NCI-H1930 (cell line): ENCODE data around the gene TRAPPC11.

Source experiments
- DNase-seq, 2 experiments: peaks; one replicate each; lab custom pipeline; 2025; lab: John Stamatoyannopoulos, UW

Gene TRAPPC11

GRCh38 chr4:183637461-183637860 is 21.6 kb upstream of the TRAPPC11 start:
- no peak for DNase-seq

GRCh38 chr4:183638436-183638835 is 20.7 kb upstream of the TRAPPC11 start:
- no peak for DNase-seq

DNA sequence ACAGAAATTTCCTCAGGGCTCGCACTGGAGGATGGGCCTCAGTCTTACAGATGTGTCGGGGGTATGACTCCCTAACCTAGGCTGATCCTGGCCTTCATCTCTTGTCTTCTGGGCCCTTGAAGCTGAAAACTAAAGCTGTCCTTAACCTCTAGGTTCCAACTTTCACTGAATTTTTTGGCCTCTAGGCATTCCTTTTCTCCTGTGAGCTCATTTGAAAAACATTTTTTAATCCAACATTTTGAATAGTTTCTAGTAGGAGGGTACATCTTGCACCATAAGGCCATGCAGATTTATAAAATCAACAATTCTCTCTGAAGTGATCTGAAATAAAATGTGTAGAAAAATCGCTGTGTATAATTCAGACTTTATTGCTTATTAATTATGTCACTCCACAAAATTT is 19.8 kb upstream of the TRAPPC11 start:
- DNase-seq = no peak

GRCh38 chr4:183645326-183645725 is 13.8 kb upstream of the TRAPPC11 start:
- no peak for DNase-seq

DNA sequence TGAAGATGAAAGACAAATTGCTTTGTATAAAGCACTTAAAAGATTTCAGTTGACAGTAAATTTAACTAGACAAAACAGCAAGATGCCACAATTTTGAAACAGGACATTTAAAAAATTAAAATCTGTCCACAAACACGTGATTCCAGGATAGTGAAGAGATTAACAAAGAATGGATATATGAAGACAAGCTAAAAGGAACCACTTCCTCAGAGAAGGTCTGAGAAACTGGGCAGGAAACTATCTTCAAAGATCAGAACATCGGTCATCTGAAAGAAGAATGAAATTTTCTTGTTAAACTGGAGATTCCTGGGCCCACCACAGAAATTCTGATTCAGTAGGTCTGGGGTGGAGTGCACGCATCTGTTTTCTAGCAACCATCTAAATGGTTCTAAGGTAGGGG is 1.5 kb upstream of the TRAPPC11 start:
- no peak for DNase-seq

DNA sequence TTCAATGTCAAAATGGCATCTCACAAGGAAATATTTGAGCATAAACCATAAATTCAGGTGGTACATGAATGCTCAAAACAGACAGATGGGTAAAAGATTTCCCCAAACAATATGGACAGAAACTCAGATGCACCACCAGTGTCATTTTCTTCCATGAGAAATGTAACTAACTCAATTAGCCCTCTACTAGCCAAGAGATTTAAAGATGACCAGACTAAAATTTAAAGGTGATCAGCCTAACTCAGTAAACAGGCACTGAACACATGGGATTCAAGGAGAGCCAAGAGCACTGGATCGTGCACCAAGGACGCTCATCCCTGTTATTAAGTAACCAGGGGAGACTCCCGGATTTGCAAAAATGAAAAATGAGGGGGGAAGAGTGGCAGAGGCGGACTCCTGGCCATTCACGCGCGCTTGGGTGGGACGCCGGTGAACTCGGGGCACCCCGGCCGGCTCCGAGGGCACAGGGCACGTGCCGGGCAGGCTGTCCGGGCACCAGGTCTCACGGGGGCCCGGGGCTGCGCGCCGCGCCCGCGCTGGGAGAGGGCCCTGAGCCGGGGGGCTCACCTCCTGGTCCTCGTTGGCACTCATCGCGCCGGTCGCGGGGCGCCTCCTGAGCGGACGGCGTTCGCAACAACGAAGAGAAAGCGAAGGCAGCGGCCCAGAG is 598 bp upstream of the TRAPPC11 start:
- DNase-seq = no peak

GRCh38 chr4:183659872-183660242 is 764 bp downstream of the TRAPPC11 start:
- no peak for DNase-seq

- DNase-seq = no peak
Observed at GRCh38 chr4:183666088-183666487, 7.0 kb downstream of the TRAPPC11 start.

GRCh38 chr4:183670251-183670650 is 11.2 kb downstream of the TRAPPC11 start:
- DNase-seq = no peak

GRCh38 chr4:183670960-183671555 is 12.0 kb downstream of the TRAPPC11 start:
- no peak for DNase-seq

DNA sequence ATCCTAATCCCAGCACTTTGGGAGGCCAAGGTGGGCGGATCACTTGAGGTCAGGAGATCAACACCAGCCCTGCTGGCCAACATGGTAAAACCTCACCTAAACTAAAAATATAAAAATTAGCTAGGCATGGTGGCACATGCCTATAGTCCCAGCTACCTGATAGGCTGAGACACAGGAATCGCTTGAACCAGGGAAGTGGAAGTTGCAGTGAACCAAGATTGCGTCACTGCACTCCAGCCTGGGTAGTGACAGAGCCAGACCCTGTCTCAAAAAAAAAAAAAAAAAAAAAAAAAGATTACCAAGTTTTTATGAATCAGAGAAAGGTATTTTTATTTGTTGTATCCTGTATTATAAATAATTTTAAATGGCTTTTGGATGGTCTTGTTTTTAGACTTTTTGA is 15.1 kb downstream of the TRAPPC11 start:
- no peak for DNase-seq

DNA sequence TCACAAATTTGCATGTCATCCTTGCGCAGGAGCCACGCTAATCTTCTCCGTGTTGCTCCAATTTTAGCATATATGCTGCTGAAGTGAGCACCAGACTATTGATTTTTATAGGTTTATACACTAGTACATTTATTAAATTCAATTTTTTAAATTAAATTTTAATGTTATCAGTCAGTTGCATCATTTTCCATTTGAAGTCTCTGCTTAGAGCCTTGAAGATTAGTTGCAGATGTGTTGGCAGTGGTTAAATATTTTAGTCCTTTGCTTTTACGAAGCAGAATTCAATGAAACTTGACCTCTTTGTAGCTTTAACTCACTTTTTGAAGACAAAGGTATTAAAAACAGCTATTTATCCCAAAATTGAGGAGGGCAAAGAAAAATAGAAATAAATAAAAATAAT is 16.5 kb downstream of the TRAPPC11 start:
- no peak for DNase-seq

DNA sequence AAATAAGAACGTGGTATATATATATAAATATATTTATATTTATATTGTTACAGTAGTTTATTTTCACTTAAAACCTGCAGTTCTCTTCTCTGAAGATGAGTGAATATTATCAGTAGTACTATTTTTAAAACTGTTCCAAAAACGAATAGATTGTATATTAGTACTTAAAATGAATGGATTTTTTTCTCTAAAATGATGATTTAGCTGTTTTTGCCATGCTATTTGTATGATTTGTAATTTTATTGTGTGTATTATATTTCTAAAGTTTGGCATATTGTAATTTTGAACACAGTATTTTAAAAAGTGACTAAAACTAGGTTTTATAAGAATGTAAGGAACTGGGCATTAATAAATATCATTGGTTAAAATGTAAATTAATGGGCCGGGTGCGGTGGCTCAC is 22.0 kb downstream of the TRAPPC11 start:
- no peak for DNase-seq

GRCh38 chr4:183686461-183686860 is 27.4 kb downstream of the TRAPPC11 start:
- DNase-seq = no peak

- DNase-seq = no peak
Observed at GRCh38 chr4:183688216-183688615, 29.1 kb downstream of the TRAPPC11 start.

DNA sequence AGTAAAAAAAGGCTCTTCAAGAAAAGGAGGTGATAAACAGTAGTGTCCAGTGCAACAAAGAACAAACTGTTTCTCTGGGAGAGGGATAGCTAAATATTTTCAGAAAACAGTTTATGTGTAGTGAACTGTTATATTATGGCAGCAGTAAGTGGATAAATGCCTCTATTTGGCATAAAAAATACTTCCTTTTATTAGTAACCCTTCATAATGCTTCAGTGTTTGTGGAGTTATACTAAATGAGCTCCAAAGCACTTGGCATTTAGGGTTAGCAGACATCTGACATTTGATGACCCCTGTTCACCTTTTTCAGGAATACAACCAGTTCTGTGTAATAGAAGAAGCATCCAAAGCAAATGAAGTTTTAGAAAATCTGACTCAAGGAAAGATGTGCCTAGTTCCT is 31.9 kb downstream of the TRAPPC11 start:
- DNase-seq = no peak

- no peak for DNase-seq
Observed at GRCh38 chr4:183691897-183692296, 32.8 kb downstream of the TRAPPC11 start.

DNA sequence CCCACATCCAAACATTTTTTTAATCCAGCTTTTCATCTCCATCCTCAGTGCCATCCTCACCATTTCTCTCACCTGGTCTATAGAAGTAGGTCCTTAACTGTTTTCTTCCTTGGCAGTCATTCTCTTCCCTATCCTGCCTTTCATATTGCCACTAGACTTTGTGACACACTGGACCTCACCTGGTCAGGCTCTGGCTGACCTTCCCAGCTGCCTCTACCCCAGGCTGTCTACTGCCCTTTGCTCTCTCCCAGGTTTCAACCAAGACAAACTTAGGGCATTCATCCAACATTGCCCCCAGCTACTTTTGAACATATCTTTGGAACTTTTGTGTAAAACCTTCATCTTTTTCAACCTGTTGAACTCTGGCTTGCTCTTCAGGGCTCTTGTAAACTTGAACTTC is 39.8 kb downstream of the TRAPPC11 start:
- no peak for DNase-seq

GRCh38 chr4:183700407-183700806 is 41.3 kb downstream of the TRAPPC11 start:
- DNase-seq = no peak

DNA sequence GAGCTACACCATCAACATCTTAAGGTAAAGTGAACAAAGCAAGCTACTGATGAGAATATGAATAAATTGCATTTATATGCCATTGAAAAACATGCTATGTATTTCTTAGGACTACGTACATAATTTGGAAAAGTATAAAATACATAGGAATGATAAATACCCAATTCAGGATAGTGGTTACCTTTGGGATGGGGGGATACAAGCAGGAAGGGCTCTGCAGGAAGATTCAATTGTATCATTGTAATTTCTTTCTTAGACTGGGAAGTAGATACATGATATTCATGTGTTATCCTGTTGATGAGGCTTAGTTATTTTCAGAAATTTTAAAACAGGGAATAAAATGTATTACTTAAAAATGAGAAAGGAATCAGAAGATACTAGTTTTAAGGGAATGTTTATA is 43.4 kb downstream of the TRAPPC11 start:
- no peak for DNase-seq

- no peak for DNase-seq
Observed at GRCh38 chr4:183714626-183715025, 55.5 kb downstream of the TRAPPC11 start.

- DNase-seq = no peak
Observed at GRCh38 chr4:183716302-183716701, 57.2 kb downstream of the TRAPPC11 start.

GRCh38 chr4:183718876-183719275 is 59.8 kb downstream of the TRAPPC11 start:
- no peak for DNase-seq
